ENCODE results near the gene FOXS1. TPM values are rescaled to one million over a fixed set of nuclear protein-coding genes. Genes with fewer than 3 reads are reported as not detected.

Gene FOXS1
- total RNA-seq, 2 donors from 2014 or later: not detected

GRCh38 chr20:31848088-31848999, 2.9 kb upstream of the FOXS1 start:
- Mint-ChIP-seq H3K4me3 (no peak overlapping the region), H3K4me1 (no peaks in the 10 kb centered on the region), H3K27me3 (ENCODE audit: insufficient read depth) (peaks cover 60% of the 10 kb centered on the region), H3K36me3 (ENCODE audit: low read depth) (no peaks in the 10 kb centered on the region), H3K27ac (no peak overlapping the region), H3K9me3 (no peaks in the 10 kb centered on the region)
- TF ChIP-seq, protein P1, sequence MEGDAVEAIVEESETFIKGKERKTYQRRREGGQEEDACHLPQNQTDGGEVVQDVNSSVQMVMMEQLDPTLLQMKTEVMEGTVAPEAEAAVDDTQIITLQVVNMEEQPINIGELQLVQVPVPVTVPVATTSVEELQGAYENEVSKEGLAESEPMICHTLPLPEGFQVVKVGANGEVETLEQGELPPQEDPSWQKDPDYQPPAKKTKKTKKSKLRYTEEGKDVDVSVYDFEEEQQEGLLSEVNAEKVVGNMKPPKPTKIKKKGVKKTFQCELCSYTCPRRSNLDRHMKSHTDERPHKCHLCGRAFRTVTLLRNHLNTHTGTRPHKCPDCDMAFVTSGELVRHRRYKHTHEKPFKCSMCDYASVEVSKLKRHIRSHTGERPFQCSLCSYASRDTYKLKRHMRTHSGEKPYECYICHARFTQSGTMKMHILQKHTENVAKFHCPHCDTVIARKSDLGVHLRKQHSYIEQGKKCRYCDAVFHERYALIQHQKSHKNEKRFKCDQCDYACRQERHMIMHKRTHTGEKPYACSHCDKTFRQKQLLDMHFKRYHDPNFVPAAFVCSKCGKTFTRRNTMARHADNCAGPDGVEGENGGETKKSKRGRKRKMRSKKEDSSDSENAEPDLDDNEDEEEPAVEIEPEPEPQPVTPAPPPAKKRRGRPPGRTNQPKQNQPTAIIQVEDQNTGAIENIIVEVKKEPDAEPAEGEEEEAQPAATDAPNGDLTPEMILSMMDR (conservative IDR thresholded peaks at IDR 0.05): no peak
- peaks cover 5% of the 10 kb centered on the region for H3K27me3 ChIP-seq (ENCODE audit: control insufficient read depth, insufficient read depth, low read length, poor library complexity, severe bottlenecking)
- H3K4me1 ChIP-seq (ENCODE audit: control insufficient read depth, insufficient read depth, low read length): no peaks in the 10 kb centered on the region
- H3K9me3 ChIP-seq (ENCODE audit: control insufficient read depth, low read length): no peaks in the 10 kb centered on the region
- no peaks in the 10 kb centered on the region for H3K36me3 ChIP-seq (ENCODE audit: control insufficient read depth, insufficient read depth, low read length)
- H3K4me3 ChIP-seq (ENCODE audit: low read length): no peak overlapping the region
- H3K27ac ChIP-seq (ENCODE audit: low read depth, low read length): no peak overlapping the region
- WGBS, 2 experiments (ENCODE audit: insufficient coverage in 1 of 2, insufficient read length in 1 of 2): 93 to 96% methylated on average over 12 to 32 of the region's 32 CpGs
- no peak for DNase-seq
- H3K9ac ChIP-seq (ENCODE audit: extremely low read depth, low read length, poor library complexity, severe bottlenecking): no peak overlapping the region

DNA sequence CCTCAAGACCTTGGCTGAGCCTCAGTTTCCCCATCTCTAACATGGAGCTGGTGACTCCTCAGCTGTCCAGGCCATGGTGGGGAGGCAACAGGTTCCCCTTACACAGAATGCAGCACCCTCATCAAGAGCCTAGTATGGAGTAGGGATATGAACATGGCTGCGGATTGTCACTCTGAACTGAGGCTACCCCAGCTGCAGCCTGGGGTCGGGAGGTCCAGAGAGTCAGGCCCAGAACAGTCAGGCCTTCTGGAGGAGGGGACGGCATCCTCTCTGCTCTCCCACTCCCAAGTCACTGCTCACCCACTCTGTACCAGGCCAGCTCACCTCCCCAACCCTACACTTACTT, 1.4 kb upstream of the FOXS1 start:
- TF ChIP-seq, protein P1 (conservative IDR thresholded peaks at IDR 0.05): no peak
- Mint-ChIP-seq H3K27me3 (ENCODE audit: insufficient read depth) (peaks cover 51% of the 10 kb centered on the region), H3K27ac (no peak overlapping the region), H3K36me3 (ENCODE audit: low read depth) (no peaks in the 10 kb centered on the region), H3K4me3 (no peak overlapping the region), H3K9me3 (no peaks in the 10 kb centered on the region), H3K4me1 (peaks cover 7% of the 10 kb centered on the region)
- no peak for DNase-seq
- WGBS, 2 experiments (ENCODE audit: insufficient coverage in 1 of 2, insufficient read length in 1 of 2): 68 to 80% methylated on average over 1 to 3 of the region's 3 CpGs
- Histone ChIP-seq H3K36me3 (ENCODE audit: control insufficient read depth, insufficient read depth, low read length) (no peaks in the 10 kb centered on the region), H3K9me3 (ENCODE audit: control insufficient read depth, low read length) (no peaks in the 10 kb centered on the region), H3K27me3 (ENCODE audit: control insufficient read depth, insufficient read depth, low read length, poor library complexity, severe bottlenecking) (peaks cover 5% of the 10 kb centered on the region), H3K27ac (ENCODE audit: low read depth, low read length) (no peak overlapping the region), H3K9ac (ENCODE audit: extremely low read depth, low read length, poor library complexity, severe bottlenecking) (no peak overlapping the region), H3K4me1 (ENCODE audit: control insufficient read depth, insufficient read depth, low read length) (no peaks in the 10 kb centered on the region), H3K4me3 (ENCODE audit: low read length) (no peak overlapping the region)

GRCh38 chr20:31844737-31845299, 586 bp downstream of the FOXS1 start:
- WGBS, 2 experiments (ENCODE audit: insufficient coverage in 1 of 2, insufficient read length in 1 of 2): 93 to 94% methylated on average over 16 to 28 of the region's 28 CpGs

More at GRCh38 chr20:31844737-31845299, 586 bp downstream of the FOXS1 start:
- Histone ChIP-seq H3K4me3 (ENCODE audit: low read length) (no peak overlapping the region), H3K27ac (ENCODE audit: low read depth, low read length) (no peak overlapping the region), H3K9me3 (ENCODE audit: control insufficient read depth, low read length) (no peaks in the 10 kb centered on the region), H3K4me1 (ENCODE audit: control insufficient read depth, insufficient read depth, low read length) (peaks cover 5% of the 10 kb centered on the region), H3K9ac (ENCODE audit: extremely low read depth, low read length, poor library complexity, severe bottlenecking) (no peak overlapping the region), H3K36me3 (ENCODE audit: control insufficient read depth, insufficient read depth, low read length) (no peaks in the 10 kb centered on the region), H3K27me3 (ENCODE audit: control insufficient read depth, insufficient read depth, low read length, poor library complexity, severe bottlenecking) (no peaks in the 10 kb centered on the region)
- H3K4me1 Mint-ChIP-seq: peaks cover 12% of the 10 kb centered on the region
- no peak overlapping the region for H3K27ac Mint-ChIP-seq
- no peak overlapping the region for H3K4me3 Mint-ChIP-seq
- TF ChIP-seq, protein P1 (conservative IDR thresholded peaks at IDR 0.05): no peak
- no peaks in the 10 kb centered on the region for H3K36me3 Mint-ChIP-seq (ENCODE audit: low read depth)
- no peak for DNase-seq
- no peaks in the 10 kb centered on the region for H3K9me3 Mint-ChIP-seq
- H3K27me3 Mint-ChIP-seq (ENCODE audit: insufficient read depth): peaks cover 32% of the 10 kb centered on the region

All from endodermal cell (in vitro differentiated cells).